Gastrocnemius medialis (tissue), 4 donors: ENCODE measurements around the gene MACIR.

ENCODE experiments used
- POLR2A ChIP-seq, 2 donors: fragments of 450-650 bp; IDR thresholded peaks; one replicate each; pipeline ENCODE4 v1.6.1; 2017; ENCODE audit warnings: antibody characterized with exemption in 2 of 2, mild to moderate bottlenecking in 2 of 2, moderate library complexity in 2 of 2
- TF ChIP-seq, protein P1 (sequence below), 5 experiments: fragments of 450-650 bp in 3 of 5; fragments of 200-600 bp in 2 of 5; sonication (generic) in 2 of 5; IDR thresholded peaks in 4 of 5; conservative IDR thresholded peaks in 1 of 5; 1 replicate in 4 of 5; 2 replicates in 1 of 5; pipeline ENCODE4 v1.5.1; 2016 to 2019; ENCODE audit warnings: antibody characterized with exemption in 5 of 5, mild to moderate bottlenecking in 3 of 5, moderate library complexity in 3 of 5

- TF ChIP-seq, protein P1, sequence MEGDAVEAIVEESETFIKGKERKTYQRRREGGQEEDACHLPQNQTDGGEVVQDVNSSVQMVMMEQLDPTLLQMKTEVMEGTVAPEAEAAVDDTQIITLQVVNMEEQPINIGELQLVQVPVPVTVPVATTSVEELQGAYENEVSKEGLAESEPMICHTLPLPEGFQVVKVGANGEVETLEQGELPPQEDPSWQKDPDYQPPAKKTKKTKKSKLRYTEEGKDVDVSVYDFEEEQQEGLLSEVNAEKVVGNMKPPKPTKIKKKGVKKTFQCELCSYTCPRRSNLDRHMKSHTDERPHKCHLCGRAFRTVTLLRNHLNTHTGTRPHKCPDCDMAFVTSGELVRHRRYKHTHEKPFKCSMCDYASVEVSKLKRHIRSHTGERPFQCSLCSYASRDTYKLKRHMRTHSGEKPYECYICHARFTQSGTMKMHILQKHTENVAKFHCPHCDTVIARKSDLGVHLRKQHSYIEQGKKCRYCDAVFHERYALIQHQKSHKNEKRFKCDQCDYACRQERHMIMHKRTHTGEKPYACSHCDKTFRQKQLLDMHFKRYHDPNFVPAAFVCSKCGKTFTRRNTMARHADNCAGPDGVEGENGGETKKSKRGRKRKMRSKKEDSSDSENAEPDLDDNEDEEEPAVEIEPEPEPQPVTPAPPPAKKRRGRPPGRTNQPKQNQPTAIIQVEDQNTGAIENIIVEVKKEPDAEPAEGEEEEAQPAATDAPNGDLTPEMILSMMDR (IDR thresholded peaks at IDR 0.05 in 4 of 5, conservative IDR thresholded peaks at IDR 0.05 in 1 of 5), result no peak
- TF ChIP-seq POLR2A (IDR thresholded peaks at IDR 0.05), result no peak
These were observed 568 bp downstream of the MACIR start for GRCh38 chr5:103258957-103259704.
